HG02571 (cell line): ENCODE results near the gene MXRA8.

ENCODE experiments used
- ATAC-seq: cut with Tn5 transposase; IDR thresholded peaks from one replicate; pipeline ENCODE4 v1.9.1; 2021; ENCODE audit warnings: mild to moderate bottlenecking, moderate library complexity; ENCODE audit not compliant: unreplicated experiment

The MXRA8 gene

DNA sequence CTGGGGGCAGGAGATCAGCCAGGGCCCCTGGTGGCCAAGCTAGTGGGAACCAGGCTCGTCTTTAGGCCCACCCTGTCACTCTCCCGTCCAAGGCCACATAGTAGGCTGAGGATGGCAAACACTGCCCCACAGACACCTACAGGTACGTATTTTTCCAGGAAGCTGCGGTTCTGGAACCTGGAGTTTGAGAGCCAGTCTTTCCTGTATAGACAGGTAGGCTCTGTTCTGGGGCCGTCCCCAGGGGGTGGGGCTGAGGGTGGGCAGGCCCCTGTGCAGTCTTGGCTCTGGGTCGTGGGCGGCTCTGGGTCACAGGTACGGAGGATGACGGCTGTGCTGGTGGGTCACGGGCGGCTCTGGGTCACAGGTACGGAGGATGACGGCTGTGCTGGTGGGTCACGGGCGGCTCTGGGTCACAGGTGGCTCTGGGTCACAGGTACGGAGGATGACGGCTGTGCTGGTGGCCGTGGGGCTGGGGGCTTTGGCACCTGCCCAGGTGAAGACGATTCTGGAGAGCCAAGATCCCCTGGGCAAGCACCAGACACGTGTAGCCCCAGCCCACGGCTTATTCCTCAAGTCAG, 47.8 kb downstream of the MXRA8 start:
- ATAC-seq: no peak

DNA sequence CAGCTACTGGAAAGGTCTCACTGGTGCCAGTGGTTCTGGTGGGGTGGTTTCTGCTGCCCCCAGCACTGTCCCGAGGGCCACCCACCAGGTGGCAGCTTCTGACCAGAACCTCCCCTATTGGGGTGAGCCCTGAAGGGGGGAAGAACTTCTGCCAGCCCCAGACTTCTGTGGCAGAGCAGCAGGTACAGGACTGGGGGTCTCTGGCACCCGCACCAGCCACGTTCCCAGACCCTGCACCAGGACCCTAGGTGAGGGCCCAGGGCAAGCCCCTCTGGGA, 48.3 kb downstream of the MXRA8 start:
- no peak for ATAC-seq

DNA sequence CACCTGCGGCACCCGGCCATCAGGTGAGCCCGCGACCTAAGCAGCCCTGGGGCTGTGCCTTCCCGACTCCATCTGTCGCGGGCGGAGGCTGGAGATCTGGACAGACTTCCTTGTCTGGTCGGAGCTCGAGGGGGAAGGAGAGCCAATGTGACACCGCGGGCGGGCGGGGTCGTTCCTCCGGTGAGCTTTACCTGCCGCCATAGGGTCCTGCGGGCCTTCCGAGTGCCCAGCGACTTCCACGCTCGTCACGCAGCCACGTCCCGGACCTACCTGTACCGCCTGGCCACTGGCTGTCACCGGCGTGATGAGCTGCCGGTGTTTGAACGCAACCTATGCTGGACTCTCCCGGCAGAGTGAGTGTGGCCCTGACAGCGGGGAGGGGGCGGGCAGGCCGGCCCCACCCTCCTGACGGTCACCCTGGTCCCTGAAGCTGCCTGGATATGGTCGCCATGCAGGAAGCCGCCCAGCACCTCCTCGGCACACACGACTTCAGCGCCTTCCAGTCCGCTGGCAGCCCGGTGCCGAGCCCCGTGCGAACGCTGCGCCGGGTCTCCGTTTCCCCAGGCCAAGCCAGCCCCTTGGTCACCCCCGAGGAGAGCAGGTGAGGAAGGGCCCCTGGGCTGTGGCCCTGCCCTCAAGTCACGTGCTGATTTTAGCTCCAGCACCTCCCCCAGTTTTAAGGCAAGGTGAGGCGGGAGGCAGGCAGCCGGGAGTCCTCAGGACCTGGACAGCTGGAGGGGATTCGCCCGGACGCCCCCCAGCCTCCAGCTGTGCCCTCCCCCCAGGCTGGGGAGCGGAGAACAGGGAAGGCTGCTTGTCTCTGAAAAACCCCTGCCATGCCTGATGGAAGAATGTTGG, 48.9 kb downstream of the MXRA8 start:
- ATAC-seq: no peak

DNA sequence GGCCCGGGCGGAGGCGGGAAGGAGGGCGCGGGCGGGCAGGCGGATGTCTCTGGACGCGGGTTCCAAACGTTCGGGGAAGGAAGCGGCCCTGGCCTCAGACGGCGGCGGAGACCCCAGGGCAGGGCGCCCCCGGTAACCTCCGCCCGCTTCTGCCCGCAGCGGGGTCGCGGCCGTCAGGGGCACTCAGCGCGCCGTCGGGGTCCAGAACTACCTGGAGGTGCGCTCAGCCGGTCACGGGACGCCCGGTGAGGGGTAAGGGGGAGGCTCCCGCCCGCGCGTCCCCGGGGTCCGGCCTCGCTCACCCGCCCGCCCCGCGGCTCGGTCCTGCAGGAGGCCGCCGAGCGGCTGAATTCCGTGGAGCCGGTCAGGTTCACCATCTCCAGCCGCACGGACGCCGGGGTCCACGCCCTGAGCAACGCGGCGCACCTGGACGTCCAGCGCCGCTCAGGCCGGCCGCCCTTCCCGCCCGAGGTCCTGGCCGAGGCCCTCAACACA, 49.6 kb downstream of the MXRA8 start:
- no peak for ATAC-seq

DNA sequence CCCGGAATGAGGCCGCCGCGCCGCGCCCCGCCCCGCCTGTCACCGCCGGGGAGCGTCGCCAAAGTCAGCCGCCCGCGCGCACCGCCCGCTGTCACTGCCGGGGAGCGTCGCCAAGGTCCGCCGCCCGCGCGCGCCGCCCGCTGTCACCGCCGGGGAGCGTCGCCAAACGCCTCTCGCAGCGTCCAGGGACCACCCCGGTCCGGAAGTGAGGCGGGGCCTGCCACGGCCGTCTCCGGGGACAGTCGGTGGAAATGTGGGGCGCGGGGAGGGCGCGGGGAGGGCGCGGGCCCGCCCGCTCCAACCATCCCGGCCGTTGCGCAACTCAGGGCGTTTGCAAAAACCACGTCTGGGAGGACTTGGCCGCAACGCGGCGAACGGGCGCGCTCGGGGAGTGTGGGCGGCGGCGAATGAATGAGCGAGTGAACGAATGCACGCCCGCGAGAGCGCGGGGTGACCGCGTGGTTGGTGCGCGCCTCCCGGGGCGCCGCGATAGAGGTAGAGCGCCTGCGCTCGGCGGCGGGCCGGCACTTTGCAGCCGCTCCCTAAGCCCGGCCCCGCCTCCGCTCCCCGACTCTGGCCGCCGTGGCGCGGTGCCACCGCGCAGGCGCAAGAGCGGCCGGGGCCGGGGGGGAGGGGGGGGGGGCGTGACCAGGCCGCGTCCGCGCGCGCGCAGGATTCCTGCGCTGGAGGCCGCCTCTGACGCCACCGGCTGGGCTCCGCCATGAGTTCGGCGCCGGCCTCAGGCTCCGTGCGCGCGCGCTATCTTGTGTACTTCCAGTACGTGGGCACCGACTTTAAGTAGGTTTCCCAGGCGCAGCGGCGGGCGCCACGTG, 50.2 kb downstream of the MXRA8 start, which contains the start of the genes ACAP3 and PUSL1:
Gene ACAP3 (minus strand): TSS at position 8 of the 833 bp plus-strand sequence. CDS start 115 bp downstream, outside the sequence.
Gene PUSL1 (plus strand): TSS at position 675 of the 833 bp plus-strand sequence. CDS start 47 bp downstream, at position 722.
- peak; percentile 52 for ATAC-seq

DNA sequence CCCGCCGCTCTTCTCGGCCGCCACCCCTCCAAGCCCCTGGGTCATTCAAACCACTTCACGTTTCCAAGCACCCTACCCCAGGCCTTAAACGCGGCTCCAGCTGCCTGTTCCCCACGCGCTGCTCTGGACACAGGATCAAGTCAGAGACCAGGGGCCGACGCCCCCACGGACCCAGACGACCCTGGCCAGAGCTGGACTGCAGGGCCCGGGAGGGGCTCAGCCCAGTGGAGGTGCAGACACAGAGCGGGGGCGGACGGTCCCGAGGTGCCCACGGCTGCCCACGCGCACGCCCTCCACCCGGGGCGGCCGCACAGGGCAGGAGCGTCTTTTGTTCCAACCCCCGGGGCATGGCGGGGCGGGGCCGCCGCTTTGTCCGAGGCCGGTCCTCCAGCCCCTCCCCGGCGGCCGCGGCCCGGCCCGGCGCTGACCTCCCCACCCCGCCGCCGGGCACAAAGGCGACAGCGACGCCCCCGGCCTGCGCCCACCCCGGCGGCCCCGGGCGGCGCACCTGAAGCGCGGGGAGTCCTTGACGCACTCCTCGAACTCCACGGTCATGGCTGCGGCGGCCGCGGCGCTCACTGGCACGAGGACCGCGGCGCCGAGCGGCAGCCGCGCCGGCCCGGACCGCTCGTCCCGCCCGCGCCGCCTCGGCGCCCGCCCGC, 51.0 kb downstream of the MXRA8 start:
- peak; percentile 5 for ATAC-seq

DNA sequence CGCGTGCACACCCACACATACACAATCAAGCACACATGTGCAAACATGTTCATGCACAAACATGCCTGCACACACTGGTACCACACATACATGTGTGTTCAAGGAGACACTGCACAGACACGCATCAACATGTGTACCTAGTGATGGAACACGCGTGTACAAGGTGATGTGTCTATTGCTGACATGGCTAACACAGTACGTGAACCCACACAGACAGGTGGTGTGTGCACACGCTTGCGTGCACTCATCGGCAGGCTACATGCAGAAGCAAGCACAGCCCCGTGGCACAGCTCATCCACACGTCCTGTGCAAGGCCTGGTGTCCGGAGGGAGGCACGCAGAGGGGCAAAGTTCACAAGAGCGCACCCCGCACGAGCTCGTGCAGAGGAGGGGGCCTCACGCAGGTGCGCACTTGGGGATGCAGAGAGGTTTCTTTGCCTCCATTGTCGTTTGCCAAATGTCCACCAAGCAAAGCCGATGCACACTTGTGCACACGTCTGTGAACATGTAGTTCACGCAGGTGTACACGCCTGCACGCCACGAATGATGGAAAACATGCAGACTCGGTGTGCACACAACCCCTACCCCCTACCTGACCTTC, 51.6 kb downstream of the MXRA8 start:
- no peak for ATAC-seq

DNA sequence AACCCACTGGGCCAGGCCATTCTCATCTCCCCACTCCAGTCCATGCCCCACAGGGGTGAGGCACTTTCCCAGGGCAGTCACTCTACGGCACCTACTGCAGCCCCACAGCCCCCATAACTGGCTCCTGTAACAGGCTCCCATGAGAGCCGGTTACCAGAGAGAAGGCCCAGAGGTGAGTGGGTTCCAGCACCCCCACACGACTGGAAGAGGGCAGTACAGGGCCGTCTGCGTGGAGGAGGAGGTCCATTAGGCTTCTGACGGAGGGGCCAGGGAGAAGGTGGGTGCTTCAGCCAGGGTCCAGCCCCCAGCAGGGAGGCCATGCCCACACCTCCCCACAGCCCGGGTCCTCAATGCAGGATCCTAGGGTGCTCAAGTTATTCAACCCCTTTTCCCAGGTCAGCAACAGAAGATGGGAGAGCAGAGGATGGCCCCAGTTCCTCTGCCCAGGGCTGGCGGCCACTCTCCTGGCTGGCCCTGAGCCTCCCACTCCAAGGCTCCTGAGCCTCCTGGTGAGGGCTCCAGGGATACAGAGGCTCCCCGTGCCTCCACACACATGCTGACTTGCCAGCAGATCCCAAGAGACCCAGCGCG, 52.2 kb downstream of the MXRA8 start:
- no peak for ATAC-seq

DNA sequence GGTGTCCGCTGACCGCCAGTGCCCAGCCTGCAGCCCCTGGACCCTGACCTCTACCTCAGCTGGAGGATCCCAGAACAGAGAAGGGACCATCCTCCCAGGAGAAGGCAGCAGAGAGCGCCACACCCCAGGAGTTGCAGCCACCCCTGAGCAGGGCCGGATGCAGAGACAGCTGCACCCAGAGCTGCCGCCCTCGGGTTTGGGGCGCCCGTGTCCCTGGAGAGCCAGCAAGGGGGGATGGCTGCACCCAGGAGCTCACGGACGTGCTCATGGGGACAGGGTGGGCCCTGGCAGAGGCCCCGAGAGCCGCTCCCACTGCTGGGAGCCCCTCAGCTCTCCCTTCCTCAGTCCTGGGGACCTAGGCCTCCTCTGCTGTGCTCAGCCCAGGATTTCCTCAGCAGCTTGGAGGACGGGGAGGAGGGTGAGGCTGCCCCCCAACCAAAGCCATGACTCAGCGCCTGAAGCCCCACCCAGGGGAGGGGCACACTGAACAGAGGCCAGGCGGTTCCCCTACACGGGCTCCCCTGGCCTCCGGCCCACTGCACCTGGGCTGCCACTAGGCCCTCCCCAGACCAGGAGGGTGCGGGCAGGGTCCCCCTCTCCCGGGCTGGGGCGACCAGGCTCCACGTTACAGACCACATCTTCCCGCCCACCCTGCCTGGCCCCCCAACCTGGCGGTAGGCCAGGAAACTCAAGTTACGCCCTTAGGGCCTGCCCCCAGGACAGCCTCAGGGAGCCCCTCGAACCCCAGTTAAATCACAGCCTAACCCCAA, 52.9 kb downstream of the MXRA8 start:
- ATAC-seq: no peak

DNA sequence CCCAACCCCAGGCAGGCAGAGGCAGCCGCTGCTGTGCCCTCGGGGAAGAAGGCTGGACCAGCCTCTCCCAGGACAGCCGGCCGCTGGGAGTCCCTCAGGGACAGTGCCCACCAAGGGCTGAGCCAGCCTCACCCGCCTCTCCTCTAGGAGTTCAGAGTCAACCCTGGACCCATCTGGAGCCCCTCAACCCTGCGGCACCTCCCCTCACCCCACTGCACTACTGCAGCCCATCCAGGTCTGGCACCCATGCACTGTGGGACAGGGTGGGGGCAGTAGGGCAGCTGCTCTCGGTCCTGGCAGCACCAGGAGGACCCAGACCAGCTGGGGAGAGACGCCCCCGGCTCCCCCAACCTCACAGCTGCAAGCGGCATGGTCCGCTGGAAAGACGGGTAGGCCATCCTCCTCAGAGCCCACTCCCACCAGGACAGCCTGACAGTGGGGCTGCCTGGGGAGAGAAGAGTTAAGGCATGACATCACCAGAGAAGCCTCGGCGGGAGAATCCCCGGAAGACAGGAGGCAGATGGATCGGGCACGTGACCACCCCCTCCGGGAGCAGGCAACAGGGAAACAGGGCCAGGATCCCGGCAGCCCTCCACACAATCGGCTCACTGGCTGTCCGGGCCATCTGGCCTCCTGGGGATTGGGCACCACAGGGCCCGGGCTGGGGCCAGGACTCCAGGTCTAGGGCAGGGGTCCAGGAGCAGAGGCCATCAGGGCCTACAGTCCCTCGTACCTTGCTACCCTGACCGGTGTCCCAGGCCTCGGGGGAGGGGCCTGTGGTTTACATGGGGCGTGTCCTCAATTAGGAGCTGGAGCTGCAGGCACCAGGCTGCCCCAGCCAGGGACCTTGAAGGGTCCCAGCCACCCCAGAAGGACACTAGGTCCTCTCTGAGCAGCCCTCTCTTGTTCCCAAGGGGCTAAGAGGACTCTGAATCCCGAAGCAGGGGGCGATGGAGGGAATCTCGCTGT, 53.7 kb downstream of the MXRA8 start:
- no peak for ATAC-seq

DNA sequence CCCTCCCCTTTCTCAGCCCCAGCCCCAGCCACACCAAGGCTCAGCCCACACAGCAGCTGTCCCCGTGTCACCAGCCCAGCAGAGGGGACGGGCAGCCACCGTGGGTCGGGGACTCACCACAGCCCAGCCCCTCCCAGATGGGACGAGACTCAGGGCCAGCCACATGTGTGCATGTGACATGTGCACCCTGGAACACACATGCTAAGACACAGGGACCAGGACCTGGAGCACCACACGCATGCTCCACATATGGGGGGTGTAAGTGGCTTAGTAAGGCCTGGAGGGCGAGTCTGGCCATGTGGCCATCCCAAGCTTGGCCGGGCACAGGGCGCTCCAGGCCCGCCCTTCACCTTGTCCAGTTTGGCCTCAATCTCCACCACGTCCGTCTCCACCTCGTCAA, 54.6 kb downstream of the MXRA8 start:
- no peak for ATAC-seq

DNA sequence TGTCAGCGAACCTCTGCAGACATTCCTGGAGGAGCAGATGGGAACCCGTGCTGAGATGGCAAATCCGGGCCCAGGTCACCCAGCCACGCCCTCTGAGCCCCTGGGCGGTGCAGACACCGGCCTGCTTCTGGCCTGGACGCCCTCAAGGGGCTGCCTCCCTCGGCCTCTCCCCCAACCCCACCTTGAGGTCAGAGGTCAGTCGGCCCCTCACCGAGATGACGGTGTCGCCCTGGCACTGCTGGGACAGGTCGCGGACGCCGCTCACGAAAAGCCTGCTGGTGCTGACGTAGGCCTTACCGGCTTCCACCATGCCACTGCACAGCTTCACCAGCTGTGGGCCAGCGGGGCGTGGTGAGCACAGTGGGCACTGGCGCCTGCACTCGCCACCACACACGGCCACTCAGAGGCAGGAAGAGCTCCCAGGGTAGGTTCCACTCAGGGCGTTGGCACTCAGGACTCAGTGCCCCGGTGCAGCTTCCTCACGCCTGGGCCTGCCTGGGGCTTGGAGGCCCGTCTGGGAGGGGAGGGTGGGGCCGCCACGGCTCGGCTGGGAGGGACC, 55.3 kb downstream of the MXRA8 start:
- ATAC-seq: no peak
